AG04450 (cell line): ENCODE results near the gene COBL. TPM values are rescaled to one million over a fixed set of nuclear protein-coding genes. Genes with fewer than 3 reads are reported as not detected.

Experiments
- CTCF ChIA-PET: fragments of 300-600, 350-600 bp; formaldehyde crosslinking; extraction: SDS; loops from one replicate; lab custom pipeline; 2022; ENCODE audit warnings: antibody characterized with exemption, inconsistent platforms; lab: Charles Lee
- POLR2A ChIA-PET: fragments of 350-600 bp; formaldehyde crosslinking; extraction: SDS; loops from one replicate; lab custom pipeline; 2021; ENCODE audit warnings: antibody characterized with exemption, inconsistent platforms; lab: Yijun Ruan, JAX
- DNase-seq: peaks from one replicate; pipeline ENCODE4 v3.0.0-alpha.2; 2011; ENCODE audit warnings: low read depth, low spot score
- H3K27ac ChIP-seq: one replicate; pipeline ENCODE4 v1.5.1; 2012; ENCODE audit warnings: low read depth, low read length, control low read depth
- H3K27me3 ChIP-seq: one replicate; pipeline ENCODE4 v1.6.0; 2012; ENCODE audit warnings: low read length; ENCODE audit not compliant: control insufficient read depth, insufficient read depth
- H3K4me3 ChIP-seq: 2 replicates; pipeline ENCODE4 v1.5.1; 2011; ENCODE audit warnings: mild to moderate bottlenecking, low read depth, low read length, control low read depth
- H3K9me3 ChIP-seq: 2 replicates; pipeline ENCODE4 v1.5.1; 2012; ENCODE audit warnings: low read length; ENCODE audit not compliant: control insufficient read depth, insufficient read depth
- polyA plus RNA-seq: library from polyadenylated mRNA; depleted of rRNA; stranded (reverse); fragments of >200 nt; gene quantifications from 2 replicates; pipeline ENCODE4 v1.2.3, GENCODE V29; 2011
- TF ChIP-seq, protein P1 (sequence below): IDR thresholded peaks from 2 replicates; pipeline ENCODE4 v1.5.1; 2011; ENCODE audit warnings: low read depth, low read length, control low read depth, inconsistent platforms

The COBL gene
- polyA plus RNA-seq, 1 experiment: 0.06 TPM

- CTCF ChIA-PET: no interaction called here
- H3K9me3 ChIP-seq: no peaks in the 10 kb centered on the region
- H3K4me3 ChIP-seq: no peak overlapping the region
- POLR2A ChIA-PET: no interaction called here
- H3K27ac ChIP-seq: no peak overlapping the region
- TF ChIP-seq, protein P1, sequence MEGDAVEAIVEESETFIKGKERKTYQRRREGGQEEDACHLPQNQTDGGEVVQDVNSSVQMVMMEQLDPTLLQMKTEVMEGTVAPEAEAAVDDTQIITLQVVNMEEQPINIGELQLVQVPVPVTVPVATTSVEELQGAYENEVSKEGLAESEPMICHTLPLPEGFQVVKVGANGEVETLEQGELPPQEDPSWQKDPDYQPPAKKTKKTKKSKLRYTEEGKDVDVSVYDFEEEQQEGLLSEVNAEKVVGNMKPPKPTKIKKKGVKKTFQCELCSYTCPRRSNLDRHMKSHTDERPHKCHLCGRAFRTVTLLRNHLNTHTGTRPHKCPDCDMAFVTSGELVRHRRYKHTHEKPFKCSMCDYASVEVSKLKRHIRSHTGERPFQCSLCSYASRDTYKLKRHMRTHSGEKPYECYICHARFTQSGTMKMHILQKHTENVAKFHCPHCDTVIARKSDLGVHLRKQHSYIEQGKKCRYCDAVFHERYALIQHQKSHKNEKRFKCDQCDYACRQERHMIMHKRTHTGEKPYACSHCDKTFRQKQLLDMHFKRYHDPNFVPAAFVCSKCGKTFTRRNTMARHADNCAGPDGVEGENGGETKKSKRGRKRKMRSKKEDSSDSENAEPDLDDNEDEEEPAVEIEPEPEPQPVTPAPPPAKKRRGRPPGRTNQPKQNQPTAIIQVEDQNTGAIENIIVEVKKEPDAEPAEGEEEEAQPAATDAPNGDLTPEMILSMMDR: no peak
- no peaks in the 10 kb centered on the region for H3K27me3 ChIP-seq
- DNase-seq: no peak
These were observed 87.5 kb downstream of the COBL start for GRCh38 chr7:51229106-51229537.

- CTCF ChIA-PET: no interaction called here
- H3K4me3 ChIP-seq: no peak overlapping the region
- DNase-seq: no peak
- TF ChIP-seq, protein P1: no peak
- POLR2A ChIA-PET: no interaction called here
- H3K27me3 ChIP-seq: no peaks in the 10 kb centered on the region
- H3K9me3 ChIP-seq: no peaks in the 10 kb centered on the region
- no peak overlapping the region for H3K27ac ChIP-seq
These were observed 88.1 kb downstream of the COBL start for GRCh38 chr7:51228386-51228958.

DNA sequence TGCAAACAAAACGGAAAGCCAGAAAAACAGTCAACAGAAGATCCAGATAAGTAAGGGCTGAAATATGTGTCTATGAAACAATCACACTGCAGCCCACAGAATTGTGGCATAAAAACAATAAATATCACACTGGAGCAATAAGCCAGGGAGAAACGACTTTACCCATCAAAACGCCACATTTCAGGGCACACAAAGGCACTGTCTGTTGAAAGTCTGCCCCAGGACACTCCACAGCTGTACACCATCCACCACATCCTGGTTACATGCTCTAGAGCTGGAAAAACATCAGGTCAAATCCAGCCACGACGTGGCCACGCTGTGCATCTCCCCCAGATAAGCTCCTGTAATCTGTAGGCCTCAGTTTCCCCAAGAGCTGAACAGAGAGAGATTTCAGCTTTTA, 88.7 kb downstream of the COBL start:
- Histone ChIP-seq H3K27me3 (no peaks in the 10 kb centered on the region), H3K9me3 (no peaks in the 10 kb centered on the region), H3K27ac (no peak overlapping the region), H3K4me3 (no peak overlapping the region)
- ChIA-PET CTCF (no interaction called here), POLR2A (no interaction called here)
- TF ChIP-seq, protein P1: no peak
- DNase-seq: no peak

DNA sequence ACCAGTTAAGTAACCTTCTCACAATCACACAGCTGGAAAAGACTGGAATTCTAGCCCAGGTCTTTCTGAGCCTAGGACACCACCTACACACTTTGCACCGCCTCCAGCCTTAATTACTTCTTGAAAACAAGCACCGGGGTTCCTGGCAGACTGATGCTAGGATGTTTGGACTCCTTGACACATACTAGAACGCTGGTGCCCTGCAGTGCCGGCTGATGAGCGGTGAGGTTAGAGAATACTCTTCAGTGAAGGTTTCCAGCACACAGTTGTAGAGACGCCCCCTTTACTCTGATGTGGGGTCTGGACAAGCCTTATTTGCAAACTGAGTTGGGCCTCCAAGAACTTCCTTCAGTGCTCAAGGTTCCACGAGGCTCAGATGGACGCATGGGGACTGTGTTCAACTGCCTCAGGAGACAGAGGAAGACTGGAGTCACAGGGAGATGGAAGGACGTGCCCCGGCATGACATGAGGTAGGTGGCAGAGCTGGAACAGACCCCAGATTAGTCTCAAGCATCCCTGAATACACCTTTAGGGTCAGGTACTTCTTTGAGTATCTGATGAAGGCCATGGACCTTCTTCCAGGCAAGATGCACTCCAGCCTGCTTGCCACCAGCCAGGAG, 89.6 kb downstream of the COBL start:
- H3K27ac ChIP-seq: no peak overlapping the region
- ChIA-PET POLR2A (no interaction called here), CTCF (no interaction called here)
- no peaks in the 10 kb centered on the region for H3K9me3 ChIP-seq
- H3K27me3 ChIP-seq: no peaks in the 10 kb centered on the region
- DNase-seq: no peak
- TF ChIP-seq, protein P1: no peak
- no peak overlapping the region for H3K4me3 ChIP-seq

GRCh38 chr7:51226063-51226755, 90.4 kb downstream of the COBL start:
- Histone ChIP-seq H3K4me3 (no peak overlapping the region), H3K27ac (no peak overlapping the region), H3K27me3 (no peaks in the 10 kb centered on the region), H3K9me3 (no peaks in the 10 kb centered on the region)
- no peak for DNase-seq
- TF ChIP-seq, protein P1: no peak
- CTCF ChIA-PET: no interaction called here
- POLR2A ChIA-PET: no interaction called here
